ENCODE measurements around the gene CDCA8.
A peak's percentile ranks its signal among the peaks of the same experiment; 100 is the strongest.

GRCh38 chr1:37691497-37692077 lies 729 bp upstream of the CDCA8 start:
- TF ChIP-seq POLR2A (IDR thresholded peaks at IDR 0.05) (no peak), POLR2AphosphoS5 (IDR thresholded peaks at IDR 0.05) (no peak), CTCF (IDR thresholded peaks at IDR 0.05) (peak in 1 of 7 experiments; percentile 22), EP300 (IDR thresholded peaks at IDR 0.05) (no peak)

Measured in stomach (tissue), 4 donors.